GM06990 (cell line): ENCODE data around the gene MRLN.
"Not testable (repeated sequence)": the region's sequence is repeated elsewhere in the genome, so short reads cannot be mapped to it uniquely, and the experiment has no call there.

Experiments
- DNase-seq: peaks from one replicate; pipeline ENCODE4 v3.0.0-alpha.2; 2011; ENCODE audit not compliant: insufficient read length; ENCODE audit errors: extremely low read depth
- H3K27me3 ChIP-seq: replicated peaks from 2 replicates; pipeline ENCODE4 v1.6.0; 2011; ENCODE audit warnings: low read length; ENCODE audit not compliant: control insufficient read depth, insufficient read depth
- H3K36me3 ChIP-seq: 2 replicates; pipeline ENCODE4 v1.5.1; 2011; ENCODE audit warnings: low read length; ENCODE audit not compliant: control insufficient read depth, insufficient read depth
- H3K4me3 ChIP-seq: replicated peaks from 2 replicates; pipeline ENCODE4 v1.5.1; 2011; ENCODE audit warnings: low read depth, mild to moderate bottlenecking, control low read depth, low read length
- TF ChIP-seq, protein P1 (sequence below): IDR thresholded peaks from 2 replicates; pipeline ENCODE4 v1.5.1; 2011; ENCODE audit warnings: low read length, control low read depth, mild to moderate bottlenecking, inconsistent platforms; ENCODE audit not compliant: insufficient read depth, poor library complexity, severe bottlenecking

MRLN gene

GRCh38 chr10:59785476-59785875 is 32.2 kb upstream of the MRLN start:
- H3K4me3 ChIP-seq, H3K36me3 ChIP-seq, DNase-seq: not testable (repeated sequence)

GRCh38 chr10:59781511-59781910 is 28.3 kb upstream of the MRLN start:
- no peaks in the 10 kb centered on the region for H3K27me3 ChIP-seq
- no peak for DNase-seq
- no peaks in the 10 kb centered on the region for H3K36me3 ChIP-seq
- no peak overlapping the region for H3K4me3 ChIP-seq
- TF ChIP-seq, protein P1, sequence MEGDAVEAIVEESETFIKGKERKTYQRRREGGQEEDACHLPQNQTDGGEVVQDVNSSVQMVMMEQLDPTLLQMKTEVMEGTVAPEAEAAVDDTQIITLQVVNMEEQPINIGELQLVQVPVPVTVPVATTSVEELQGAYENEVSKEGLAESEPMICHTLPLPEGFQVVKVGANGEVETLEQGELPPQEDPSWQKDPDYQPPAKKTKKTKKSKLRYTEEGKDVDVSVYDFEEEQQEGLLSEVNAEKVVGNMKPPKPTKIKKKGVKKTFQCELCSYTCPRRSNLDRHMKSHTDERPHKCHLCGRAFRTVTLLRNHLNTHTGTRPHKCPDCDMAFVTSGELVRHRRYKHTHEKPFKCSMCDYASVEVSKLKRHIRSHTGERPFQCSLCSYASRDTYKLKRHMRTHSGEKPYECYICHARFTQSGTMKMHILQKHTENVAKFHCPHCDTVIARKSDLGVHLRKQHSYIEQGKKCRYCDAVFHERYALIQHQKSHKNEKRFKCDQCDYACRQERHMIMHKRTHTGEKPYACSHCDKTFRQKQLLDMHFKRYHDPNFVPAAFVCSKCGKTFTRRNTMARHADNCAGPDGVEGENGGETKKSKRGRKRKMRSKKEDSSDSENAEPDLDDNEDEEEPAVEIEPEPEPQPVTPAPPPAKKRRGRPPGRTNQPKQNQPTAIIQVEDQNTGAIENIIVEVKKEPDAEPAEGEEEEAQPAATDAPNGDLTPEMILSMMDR: no peak

More at GRCh38 chr10:59785476-59785875, 32.2 kb upstream of the MRLN start:
- H3K27me3 ChIP-seq: not testable (repeated sequence)

DNA sequence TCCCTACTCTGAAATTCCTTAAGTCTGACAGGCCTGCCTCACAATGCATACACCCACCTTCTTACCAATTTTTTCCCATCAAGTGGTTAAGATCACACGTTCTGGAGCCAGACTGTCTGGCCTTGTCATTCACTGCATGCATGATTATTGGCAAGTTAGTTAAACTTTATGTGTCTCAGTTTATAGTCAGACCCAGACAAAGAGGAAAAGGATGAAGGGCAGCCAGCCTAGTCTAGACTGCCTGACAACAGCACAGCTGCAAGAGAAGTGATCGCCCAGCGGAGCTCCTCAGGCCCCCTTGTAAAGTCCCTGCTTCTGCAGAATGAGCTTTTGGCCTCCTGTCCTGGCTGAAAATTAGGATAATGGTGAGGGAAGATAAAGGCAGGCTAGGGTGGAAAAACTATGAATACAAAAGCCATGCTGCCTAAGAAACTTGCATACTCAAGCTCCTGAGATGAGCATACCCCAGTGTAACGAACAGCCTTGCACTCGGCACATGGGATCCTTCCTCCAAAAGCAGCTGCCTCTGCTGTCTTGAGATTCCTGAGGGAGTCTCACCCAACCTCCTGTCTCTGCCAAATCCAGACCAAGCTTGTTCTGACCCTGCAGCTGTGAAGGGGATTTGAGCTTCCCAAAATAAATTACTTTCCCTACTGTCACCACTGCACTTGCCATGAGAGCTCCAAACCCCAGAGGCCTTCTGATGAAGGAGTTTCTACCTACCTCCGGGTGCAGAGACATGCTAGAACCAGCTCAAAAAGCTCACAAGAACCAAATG is 26.7 kb upstream of the MRLN start:
- Histone ChIP-seq H3K4me3 (no peak overlapping the region), H3K27me3 (no peaks in the 10 kb centered on the region), H3K36me3 (no peaks in the 10 kb centered on the region)
- TF ChIP-seq, protein P1: no peak
- no peak for DNase-seq

DNA sequence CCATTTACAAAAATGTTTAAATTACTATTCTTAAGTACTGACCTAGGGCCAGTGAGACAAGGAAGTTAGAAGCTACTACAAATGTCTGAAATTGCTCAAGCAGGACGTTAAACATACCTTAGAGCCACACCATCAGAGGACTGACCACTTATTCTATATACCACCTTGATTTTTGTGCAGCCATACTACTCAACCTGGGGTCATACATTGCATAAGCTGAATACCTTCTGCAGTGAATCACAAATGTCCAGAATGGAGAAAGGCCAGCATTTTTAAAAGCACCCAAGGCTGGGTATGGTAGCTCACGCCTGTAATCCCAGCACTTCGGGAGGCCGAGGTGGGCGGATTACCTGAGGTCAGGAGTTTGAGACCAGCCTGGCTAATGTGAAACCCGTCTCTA is 21.2 kb upstream of the MRLN start:
- no peak for DNase-seq
- Histone ChIP-seq H3K27me3 (no peaks in the 10 kb centered on the region), H3K4me3 (no peak overlapping the region), H3K36me3 (no peaks in the 10 kb centered on the region)
- TF ChIP-seq, protein P1: no peak

DNA sequence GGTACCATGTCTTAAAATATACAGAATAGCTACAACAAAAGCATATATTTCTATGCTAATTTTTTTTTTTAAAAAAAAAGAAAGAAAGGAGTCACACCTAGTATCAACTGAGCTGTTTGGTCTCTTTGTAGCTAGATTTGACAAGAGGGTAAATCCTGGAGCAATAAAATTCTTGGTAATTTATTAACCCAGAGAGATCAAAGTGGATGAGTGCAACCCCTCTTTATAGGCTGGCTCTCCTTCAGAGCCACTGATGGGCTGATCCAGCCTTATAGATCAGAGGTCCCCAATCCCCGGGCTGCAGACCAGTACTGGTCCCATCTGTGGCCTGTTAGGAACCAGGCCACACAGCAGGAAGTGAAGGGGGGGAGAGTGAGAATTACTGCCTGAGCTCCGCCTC is 19.8 kb upstream of the MRLN start:
- no peaks in the 10 kb centered on the region for H3K36me3 ChIP-seq
- H3K27me3 ChIP-seq: no peaks in the 10 kb centered on the region
- TF ChIP-seq, protein P1: no peak
- H3K4me3 ChIP-seq: no peak overlapping the region
- no peak for DNase-seq

GRCh38 chr10:59771162-59771807 is 18.0 kb upstream of the MRLN start:
- TF ChIP-seq, protein P1: no peak
- Histone ChIP-seq H3K4me3 (no peak overlapping the region), H3K27me3 (no peaks in the 10 kb centered on the region), H3K36me3 (no peaks in the 10 kb centered on the region)
- DNase-seq: no peak
